ENCODE measurements around the gene FYB1.

The FYB1 gene

DNA sequence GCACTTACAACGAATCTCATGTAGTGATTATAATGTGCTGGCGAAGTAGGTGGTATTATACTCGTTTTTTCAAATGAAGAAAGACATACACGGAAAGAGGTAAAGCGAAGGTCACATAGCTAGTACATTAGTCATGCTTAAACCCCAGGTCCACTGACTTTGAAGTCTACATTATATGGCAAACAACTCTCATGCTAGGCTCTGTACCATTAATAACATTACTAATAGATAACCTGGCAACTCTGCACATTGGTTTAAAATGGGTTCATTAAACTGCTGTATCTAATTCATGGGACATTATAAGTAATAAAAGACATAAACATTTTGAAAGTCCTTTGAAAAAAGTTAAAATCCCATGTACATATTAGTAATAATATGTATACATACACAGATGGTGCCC, 21.2 kb downstream of the FYB1 start:
- no peak overlapping the region for H3K9ac ChIP-seq (ENCODE audit: insufficient read length)
- no peaks in the 10 kb centered on the region for H3K9me3 ChIP-seq (ENCODE audit: low read depth, low read length)
- TF ChIP-seq FOXP2 (optimal IDR thresholded peaks at IDR 0.05; ENCODE audit: control extremely low read depth, extremely low read length, insufficient read depth) (no peak), EZH2 (IDR thresholded peaks at IDR 0.05) (no peak), POLR2AphosphoS5 (IDR thresholded peaks at IDR 0.05; ENCODE audit: borderline replicate concordance, low read depth, low read length) (no peak)
- H3K36me3 ChIP-seq (ENCODE audit: insufficient read depth, low read length): no peaks in the 10 kb centered on the region
- no peak overlapping the region for H3K4me3 ChIP-seq
- no peak overlapping the region for H3K27ac ChIP-seq
- DNase-seq (ENCODE audit: low read depth, low spot score): no peak

DNA sequence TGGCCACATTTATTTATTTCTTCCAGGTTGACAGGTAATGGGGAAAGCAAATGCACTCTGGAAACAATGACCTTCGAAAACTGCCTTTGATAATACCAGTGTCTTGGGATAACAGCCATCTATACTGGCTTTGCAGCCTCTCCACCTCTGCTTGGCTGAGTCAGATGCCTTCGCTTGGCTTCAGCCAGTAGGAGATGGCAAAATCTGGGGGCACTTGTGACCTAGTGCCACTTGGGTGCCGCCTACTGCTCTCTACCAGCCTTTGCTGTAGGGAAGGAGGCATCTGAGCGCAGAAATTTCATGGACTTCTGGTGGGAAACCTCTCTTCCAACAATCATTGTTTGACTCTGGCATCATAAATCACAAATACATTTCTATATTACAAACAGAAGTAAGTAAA, 21.8 kb downstream of the FYB1 start:
- no peak for DNase-seq (ENCODE audit: low read depth, low spot score)
- Histone ChIP-seq H3K27ac (no peak overlapping the region), H3K36me3 (ENCODE audit: insufficient read depth, low read length) (no peaks in the 10 kb centered on the region), H3K4me3 (no peak overlapping the region), H3K9ac (ENCODE audit: insufficient read length) (no peak overlapping the region), H3K9me3 (ENCODE audit: low read depth, low read length) (no peaks in the 10 kb centered on the region)
- TF ChIP-seq FOXP2 (optimal IDR thresholded peaks at IDR 0.05; ENCODE audit: control extremely low read depth, extremely low read length, insufficient read depth) (no peak), POLR2AphosphoS5 (IDR thresholded peaks at IDR 0.05; ENCODE audit: borderline replicate concordance, low read depth, low read length) (no peak), EZH2 (IDR thresholded peaks at IDR 0.05) (no peak)

DNA sequence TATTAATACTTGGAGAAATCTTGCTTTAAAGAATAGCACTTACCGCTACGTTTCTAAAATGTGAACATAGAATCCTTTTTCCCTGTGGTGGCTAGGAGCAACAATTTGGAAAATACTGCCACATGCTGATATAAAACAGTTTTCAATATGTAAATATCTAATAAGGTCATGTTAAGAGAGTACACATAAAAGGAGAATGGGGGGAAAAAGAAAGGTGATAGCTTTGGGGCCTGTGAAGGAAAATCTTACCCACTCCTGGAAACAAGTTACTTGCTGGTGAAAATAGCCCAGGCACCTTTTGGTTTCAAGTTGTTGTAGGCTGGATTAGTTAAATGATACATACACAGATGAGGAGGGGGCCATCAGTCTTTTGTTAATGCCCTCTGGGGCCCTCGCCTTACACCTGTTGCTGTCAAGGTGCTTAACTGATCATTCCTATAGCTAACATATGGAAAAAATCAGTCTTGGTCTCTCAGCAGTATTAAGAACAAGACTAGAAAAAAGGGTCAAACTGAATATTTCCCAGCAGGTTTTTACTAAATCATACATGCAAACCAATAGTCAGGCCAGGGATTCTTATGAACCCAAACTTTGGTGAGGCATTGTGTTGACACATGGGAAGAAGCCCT, 24.1 kb downstream of the FYB1 start:
- no peak overlapping the region for H3K4me3 ChIP-seq
- H3K9me3 ChIP-seq (ENCODE audit: low read depth, low read length): no peaks in the 10 kb centered on the region
- DNase-seq (ENCODE audit: low read depth, low spot score): no peak
- no peak overlapping the region for H3K9ac ChIP-seq (ENCODE audit: insufficient read length)
- TF ChIP-seq FOXP2 (optimal IDR thresholded peaks at IDR 0.05; ENCODE audit: control extremely low read depth, extremely low read length, insufficient read depth) (no peak), EZH2 (IDR thresholded peaks at IDR 0.05) (no peak), POLR2AphosphoS5 (IDR thresholded peaks at IDR 0.05; ENCODE audit: borderline replicate concordance, low read depth, low read length) (no peak)
- H3K27ac ChIP-seq: no peak overlapping the region
- H3K36me3 ChIP-seq (ENCODE audit: insufficient read depth, low read length): no peaks in the 10 kb centered on the region

DNA sequence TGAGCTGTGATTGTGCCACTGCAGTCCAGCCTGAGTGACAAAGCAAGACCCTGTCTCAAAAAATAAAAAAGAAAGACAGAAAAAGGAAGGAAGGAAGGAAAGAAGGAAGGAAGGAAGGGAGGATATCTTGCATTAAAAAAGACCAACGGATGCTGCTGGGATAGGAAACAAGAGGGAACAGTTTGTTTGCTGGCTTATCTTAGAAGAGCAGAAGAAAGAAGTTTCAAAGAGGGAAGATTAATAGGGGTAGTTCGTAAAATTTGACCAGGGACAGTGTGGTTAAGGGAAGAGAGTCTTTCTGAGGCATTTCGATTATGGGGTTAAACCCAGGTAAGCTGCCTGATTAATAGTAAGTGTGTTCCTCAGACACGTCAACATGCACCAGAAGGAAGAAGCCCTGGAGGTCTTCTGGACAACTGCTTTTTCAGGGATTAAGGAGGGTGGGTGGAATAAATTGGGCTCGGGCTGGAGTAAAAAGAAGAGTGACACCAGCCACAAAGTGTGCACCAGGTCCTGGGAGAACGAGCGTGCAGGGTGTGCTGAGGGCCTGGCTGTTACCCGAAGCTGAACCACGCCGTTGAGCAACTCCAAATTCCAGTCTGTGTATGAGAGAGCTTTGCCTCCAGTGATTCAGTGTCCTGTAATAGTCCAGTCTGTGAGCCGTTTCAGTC, 24.8 kb downstream of the FYB1 start:
- Histone ChIP-seq H3K4me3 (no peak overlapping the region), H3K36me3 (ENCODE audit: insufficient read depth, low read length) (no peaks in the 10 kb centered on the region), H3K9ac (ENCODE audit: insufficient read length) (no peak overlapping the region), H3K27ac (no peak overlapping the region), H3K9me3 (ENCODE audit: low read depth, low read length) (no peaks in the 10 kb centered on the region)
- no peak for DNase-seq (ENCODE audit: low read depth, low spot score)
- TF ChIP-seq FOXP2 (optimal IDR thresholded peaks at IDR 0.05; ENCODE audit: control extremely low read depth, extremely low read length, insufficient read depth): no peak
- TF ChIP-seq EZH2 (IDR thresholded peaks at IDR 0.05): no peak
- TF ChIP-seq POLR2AphosphoS5 (IDR thresholded peaks at IDR 0.05; ENCODE audit: borderline replicate concordance, low read depth, low read length): no peak

DNA sequence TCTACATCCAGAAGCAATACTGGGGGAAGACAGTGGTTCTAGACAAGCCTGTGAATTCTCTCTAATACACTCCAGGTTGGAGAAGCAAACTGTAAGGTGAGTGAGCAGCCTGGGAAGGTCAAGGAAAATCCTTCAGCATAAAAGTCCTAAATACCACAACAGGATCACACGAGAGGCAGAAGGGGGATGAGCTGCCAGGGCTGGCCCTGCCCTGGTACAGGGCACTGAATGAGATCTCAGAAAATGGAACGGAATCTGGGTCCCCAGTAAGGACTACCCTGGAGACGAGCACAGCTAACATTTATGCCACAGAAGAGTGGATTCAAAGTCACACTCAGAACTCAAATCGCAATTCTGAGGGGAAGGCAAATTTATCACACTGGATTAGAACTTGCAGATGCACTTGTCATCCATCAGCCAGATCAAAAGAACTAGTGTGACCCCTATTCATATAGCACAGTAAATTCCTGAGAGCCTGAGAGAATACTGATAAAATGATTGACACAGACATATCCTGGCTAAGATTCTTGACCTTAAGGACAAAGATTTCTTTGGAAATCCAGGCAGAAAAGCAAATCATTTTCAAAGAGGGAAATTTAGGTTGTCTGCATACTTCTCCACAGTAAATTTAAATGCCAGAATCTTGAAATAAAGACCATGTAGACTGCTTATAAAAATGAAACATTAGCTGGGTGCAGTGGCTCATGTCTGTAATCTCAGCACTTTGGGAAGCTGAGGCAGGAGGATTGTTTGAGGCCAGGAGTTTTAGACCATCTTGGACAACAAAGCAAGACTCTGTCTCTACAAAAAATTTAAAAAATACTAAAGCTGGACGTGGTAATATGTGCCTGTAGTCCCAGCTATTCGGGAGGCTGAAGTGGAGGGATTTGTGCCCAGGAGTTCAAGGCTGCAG, 25.6 kb downstream of the FYB1 start:
- no peak for TF ChIP-seq POLR2AphosphoS5 (IDR thresholded peaks at IDR 0.05; ENCODE audit: borderline replicate concordance, low read depth, low read length)
- TF ChIP-seq FOXP2 (optimal IDR thresholded peaks at IDR 0.05; ENCODE audit: control extremely low read depth, extremely low read length, insufficient read depth): no peak
- TF ChIP-seq EZH2 (IDR thresholded peaks at IDR 0.05): no peak
- H3K27ac ChIP-seq: no peak overlapping the region
- DNase-seq (ENCODE audit: low read depth, low spot score): no peak
- no peaks in the 10 kb centered on the region for H3K9me3 ChIP-seq (ENCODE audit: low read depth, low read length)
- no peaks in the 10 kb centered on the region for H3K36me3 ChIP-seq (ENCODE audit: insufficient read depth, low read length)
- no peak overlapping the region for H3K4me3 ChIP-seq
- H3K9ac ChIP-seq (ENCODE audit: insufficient read length): no peak overlapping the region

DNA sequence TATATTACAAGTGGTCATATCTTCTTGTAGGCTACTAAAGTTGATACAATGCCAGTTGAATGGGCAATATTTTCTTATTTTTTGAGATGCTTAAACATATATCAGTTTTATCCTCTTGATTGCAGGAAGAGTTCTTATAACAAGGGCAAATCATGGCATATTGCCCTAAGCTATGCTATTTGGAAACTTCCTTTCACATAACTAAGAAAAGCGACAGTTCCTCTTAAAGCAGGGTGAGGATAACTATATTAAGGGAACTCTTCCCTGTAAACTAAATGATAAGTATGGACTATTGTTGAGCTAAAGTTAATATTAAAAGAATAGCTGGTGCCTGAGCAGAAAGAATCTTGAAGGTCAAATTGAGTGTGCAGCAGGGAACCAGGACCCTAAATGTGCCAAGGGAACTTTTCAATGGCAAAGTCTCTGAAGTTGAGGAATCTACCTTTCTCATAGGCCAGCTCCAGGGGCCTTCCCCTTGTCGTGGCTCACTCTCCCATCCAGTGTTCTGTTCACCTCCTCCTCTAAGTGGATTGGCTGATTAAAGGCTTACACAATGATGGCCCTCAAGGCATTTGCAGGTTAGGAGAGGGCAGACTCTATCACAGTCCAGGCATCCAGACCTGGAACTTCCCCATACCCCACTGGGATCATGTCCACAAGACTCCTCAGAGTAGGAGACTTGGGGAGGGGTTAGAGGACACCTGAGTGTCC, 26.8 kb downstream of the FYB1 start:
- Histone ChIP-seq H3K9ac (ENCODE audit: insufficient read length) (no peak overlapping the region), H3K36me3 (ENCODE audit: insufficient read depth, low read length) (no peaks in the 10 kb centered on the region), H3K4me3 (no peak overlapping the region), H3K27ac (no peak overlapping the region), H3K9me3 (ENCODE audit: low read depth, low read length) (no peaks in the 10 kb centered on the region)
- no peak for TF ChIP-seq EZH2 (IDR thresholded peaks at IDR 0.05)
- no peak for TF ChIP-seq POLR2AphosphoS5 (IDR thresholded peaks at IDR 0.05; ENCODE audit: borderline replicate concordance, low read depth, low read length)
- TF ChIP-seq FOXP2 (optimal IDR thresholded peaks at IDR 0.05; ENCODE audit: control extremely low read depth, extremely low read length, insufficient read depth): no peak
- no peak for DNase-seq (ENCODE audit: low read depth, low spot score)

DNA sequence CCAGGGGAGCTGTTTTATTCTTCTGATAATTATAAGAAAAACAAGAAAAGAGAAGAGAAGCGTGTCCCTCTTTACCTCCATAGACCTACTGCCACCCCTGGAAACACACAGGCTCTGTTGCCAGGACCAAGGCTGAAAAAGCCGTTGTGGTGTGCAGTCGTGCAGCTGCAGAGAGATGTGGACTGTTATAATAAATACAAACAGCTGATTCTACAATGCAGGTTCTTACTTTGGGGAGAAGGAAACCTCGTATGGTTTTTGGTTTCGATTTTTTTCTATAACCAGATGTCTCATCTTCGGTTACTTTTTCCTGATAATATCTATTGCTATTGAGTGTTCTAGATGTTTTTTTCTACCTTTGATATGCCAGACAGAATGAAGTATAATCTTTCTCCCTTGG, 28.1 kb downstream of the FYB1 start:
- Histone ChIP-seq H3K36me3 (ENCODE audit: insufficient read depth, low read length) (no peaks in the 10 kb centered on the region), H3K9me3 (ENCODE audit: low read depth, low read length) (no peaks in the 10 kb centered on the region), H3K27ac (no peak overlapping the region), H3K9ac (ENCODE audit: insufficient read length) (no peak overlapping the region), H3K4me3 (no peak overlapping the region)
- TF ChIP-seq FOXP2 (optimal IDR thresholded peaks at IDR 0.05; ENCODE audit: control extremely low read depth, extremely low read length, insufficient read depth) (no peak), EZH2 (IDR thresholded peaks at IDR 0.05) (no peak), POLR2AphosphoS5 (IDR thresholded peaks at IDR 0.05; ENCODE audit: borderline replicate concordance, low read depth, low read length) (no peak)
- no peak for DNase-seq (ENCODE audit: low read depth, low spot score)
